Activated naive CD4-positive, alpha-beta T cell treated with anti-CD3 and anti-CD28 coated beads, Interleukin-2, amount 10 ng/mL, durations not matched to agents 7 days and 5 days (primary cell): ENCODE data around the gene PRPS1L1.

Experiments
- CTCF ChIA-PET: fragments of 350-600 bp; sonication (Branson Sonifier 250); formaldehyde crosslinking; loops from one replicate; lab custom pipeline; 2021; ENCODE audit warnings: antibody characterized with exemption; lab: Charles Lee
- DNase-seq: peaks from one replicate; pipeline ENCODE4 v3.0.0-alpha.2; 2020
- H3K27ac Mint-ChIP-seq: one replicate; pipeline ENCODE4 v1.8.0; 2021; ENCODE audit warnings: mild to moderate bottlenecking, moderate library complexity, mixed read lengths
- H3K27me3 Mint-ChIP-seq: one replicate; pipeline ENCODE4 v1.8.0; 2021; ENCODE audit warnings: mild to moderate bottlenecking, mixed read lengths
- H3K36me3 Mint-ChIP-seq: one replicate; pipeline ENCODE4 v1.8.0; 2021; ENCODE audit warnings: mixed read lengths
- H3K4me1 Mint-ChIP-seq: one replicate; pipeline ENCODE4 v1.8.0; 2021; ENCODE audit warnings: mixed read lengths
- H3K4me3 Mint-ChIP-seq: one replicate; pipeline ENCODE4 v1.8.0; 2021; ENCODE audit warnings: mild to moderate bottlenecking, moderate library complexity, mixed read lengths
- H3K9me3 Mint-ChIP-seq: one replicate; pipeline ENCODE4 v1.8.0; 2021; ENCODE audit warnings: mixed read lengths

PRPS1L1 gene

GRCh38 chr7:17994079-17994850, 33.4 kb downstream of the PRPS1L1 start:
- H3K27me3 Mint-ChIP-seq: peaks cover 3% of the 10 kb centered on the region
- H3K9me3 Mint-ChIP-seq: no peaks in the 10 kb centered on the region
- CTCF ChIA-PET: interaction anchor here (0.8 to 8.3 kb wide), 2 partner anchors 198 to 224 kb away, joined by 3 to 76 read pairs; no protein-coding TSS in a partner anchor
- no peaks in the 10 kb centered on the region for H3K36me3 Mint-ChIP-seq
- H3K4me1 Mint-ChIP-seq: no peaks in the 10 kb centered on the region
- H3K27ac Mint-ChIP-seq: no peak overlapping the region
- H3K4me3 Mint-ChIP-seq: no peak overlapping the region
- DNase-seq: no peak

GRCh38 chr7:17991866-17992648, 35.6 kb downstream of the PRPS1L1 start:
- H3K27me3 Mint-ChIP-seq: peaks cover 3% of the 10 kb centered on the region

GRCh38 chr7:17990761-17991160, 36.9 kb downstream of the PRPS1L1 start:
- H3K4me3 Mint-ChIP-seq: no peak overlapping the region
- H3K36me3 Mint-ChIP-seq: no peaks in the 10 kb centered on the region
- no peaks in the 10 kb centered on the region for H3K9me3 Mint-ChIP-seq
- peaks cover 3% of the 10 kb centered on the region for H3K27me3 Mint-ChIP-seq
- no peaks in the 10 kb centered on the region for H3K4me1 Mint-ChIP-seq
- no peak for DNase-seq
- CTCF ChIA-PET: interaction anchor here (1.1 to 8.3 kb wide), 2 partner anchors 53 to 220 kb away, joined by 3 to 76 read pairs; no protein-coding TSS in a partner anchor
- no peak overlapping the region for H3K27ac Mint-ChIP-seq

More at GRCh38 chr7:17991866-17992648, 35.6 kb downstream of the PRPS1L1 start:
- Mint-ChIP-seq H3K27ac (no peak overlapping the region), H3K4me3 (no peak overlapping the region), H3K4me1 (no peaks in the 10 kb centered on the region), H3K9me3 (no peaks in the 10 kb centered on the region), H3K36me3 (no peaks in the 10 kb centered on the region)
- CTCF ChIA-PET: interaction anchor here (0.6 to 8.3 kb wide), 6 partner anchors 46 to 311 kb away, joined by 3 to 76 read pairs (median 3); no protein-coding TSS in a partner anchor
- DNase-seq: peak; percentile 46

GRCh38 chr7:17989546-17989945, 38.1 kb downstream of the PRPS1L1 start:
- H3K4me1 Mint-ChIP-seq: no peaks in the 10 kb centered on the region
- H3K9me3 Mint-ChIP-seq: no peaks in the 10 kb centered on the region
- H3K4me3 Mint-ChIP-seq: no peak overlapping the region
- H3K36me3 Mint-ChIP-seq: no peaks in the 10 kb centered on the region
- CTCF ChIA-PET: interaction anchor here (8.3 kb wide), 1 partner anchor 219 kb away, joined by 76 read pairs; no protein-coding TSS in a partner anchor
- H3K27ac Mint-ChIP-seq: no peak overlapping the region
- no peak for DNase-seq
- H3K27me3 Mint-ChIP-seq: no peaks in the 10 kb centered on the region

- Mint-ChIP-seq H3K27me3 (no peaks in the 10 kb centered on the region), H3K27ac (no peak overlapping the region), H3K4me3 (no peak overlapping the region), H3K9me3 (no peaks in the 10 kb centered on the region), H3K4me1 (no peaks in the 10 kb centered on the region), H3K36me3 (no peaks in the 10 kb centered on the region)
- DNase-seq: no peak
- CTCF ChIA-PET: interaction anchor here (8.3 kb wide), 1 partner anchor 218 kb away, joined by 76 read pairs; no protein-coding TSS in a partner anchor
These were observed 38.8 kb downstream of the PRPS1L1 start for GRCh38 chr7:17988858-17989257.

- no peaks in the 10 kb centered on the region for H3K36me3 Mint-ChIP-seq
- CTCF ChIA-PET: interaction anchor here (8.3 kb wide), 1 partner anchor 217 kb away, joined by 76 read pairs; no protein-coding TSS in a partner anchor
- H3K27me3 Mint-ChIP-seq: peaks cover 2% of the 10 kb centered on the region
- H3K4me1 Mint-ChIP-seq: no peaks in the 10 kb centered on the region
- DNase-seq: no peak
- H3K9me3 Mint-ChIP-seq: no peaks in the 10 kb centered on the region
- no peak overlapping the region for H3K4me3 Mint-ChIP-seq
- no peak overlapping the region for H3K27ac Mint-ChIP-seq
These were observed 39.5 kb downstream of the PRPS1L1 start for GRCh38 chr7:17988141-17988540.

- CTCF ChIA-PET: interaction anchor here (8.3 kb wide), 1 partner anchor 216 kb away, joined by 76 read pairs; no protein-coding TSS in a partner anchor
- Mint-ChIP-seq H3K36me3 (no peaks in the 10 kb centered on the region), H3K4me1 (no peaks in the 10 kb centered on the region), H3K27me3 (peaks cover 4% of the 10 kb centered on the region), H3K27ac (no peak overlapping the region), H3K9me3 (no peaks in the 10 kb centered on the region), H3K4me3 (no peak overlapping the region)
- DNase-seq: no peak
These were observed 40.8 kb downstream of the PRPS1L1 start for GRCh38 chr7:17986851-17987250.

GRCh38 chr7:17985473-17986239, 42.0 kb downstream of the PRPS1L1 start:
- H3K4me3 Mint-ChIP-seq: no peak overlapping the region
- CTCF ChIA-PET: interaction anchor here (1.3 to 1.7 kb wide), 2 partner anchors 215 to 217 kb away, joined by 3 to 10 read pairs; no protein-coding TSS in a partner anchor
- no peaks in the 10 kb centered on the region for H3K36me3 Mint-ChIP-seq
- H3K27me3 Mint-ChIP-seq: peaks cover 4% of the 10 kb centered on the region
- no peaks in the 10 kb centered on the region for H3K9me3 Mint-ChIP-seq
- no peak overlapping the region for H3K27ac Mint-ChIP-seq
- H3K4me1 Mint-ChIP-seq: no peaks in the 10 kb centered on the region
- no peak for DNase-seq

- CTCF ChIA-PET: no interaction called here
- Mint-ChIP-seq H3K4me1 (no peaks in the 10 kb centered on the region), H3K27me3 (peaks cover 4% of the 10 kb centered on the region), H3K4me3 (no peak overlapping the region), H3K9me3 (no peaks in the 10 kb centered on the region), H3K27ac (no peak overlapping the region), H3K36me3 (no peaks in the 10 kb centered on the region)
- DNase-seq: no peak
These were observed 43.4 kb downstream of the PRPS1L1 start for GRCh38 chr7:17984288-17984687.

- CTCF ChIA-PET: no interaction called here
- Mint-ChIP-seq H3K27me3 (peaks cover 4% of the 10 kb centered on the region), H3K4me3 (no peak overlapping the region), H3K9me3 (no peaks in the 10 kb centered on the region), H3K36me3 (no peaks in the 10 kb centered on the region), H3K27ac (no peak overlapping the region), H3K4me1 (no peaks in the 10 kb centered on the region)
- DNase-seq: no peak
These were observed 44.2 kb downstream of the PRPS1L1 start for GRCh38 chr7:17983221-17984062.

GRCh38 chr7:17976952-17977351, 50.7 kb downstream of the PRPS1L1 start:
- Mint-ChIP-seq H3K36me3 (no peaks in the 10 kb centered on the region), H3K9me3 (no peaks in the 10 kb centered on the region), H3K4me3 (no peak overlapping the region), H3K27ac (no peak overlapping the region), H3K4me1 (no peaks in the 10 kb centered on the region), H3K27me3 (no peaks in the 10 kb centered on the region)
- DNase-seq: no peak
- CTCF ChIA-PET: interaction anchor here (1.1 kb wide), 1 partner anchor 207 kb away, joined by 3 read pairs; no protein-coding TSS in a partner anchor
